WERI-Rb-1 (cell line): Measurements from ENCODE around the gene CLDN7.
A peak's percentile ranks its signal among the peaks of the same experiment; 100 is the strongest.

ENCODE experiments used
- DNase-seq: peaks from one replicate; pipeline ENCODE4 v3.0.0-alpha.2; 2020
- H3K27ac ChIP-seq: fragments of 250-450 bp; sonication (Bioruptor Pico); 2 replicates; pipeline ENCODE4 v1.5.1; 2020; ENCODE audit warnings: mild to moderate bottlenecking, moderate library complexity
- H3K27me3 ChIP-seq: fragments of 250-450 bp; sonication (Bioruptor Pico); 2 replicates; pipeline ENCODE4 v1.5.1; 2021; ENCODE audit warnings: mild to moderate bottlenecking, low read depth, moderate library complexity; ENCODE audit not compliant: insufficient read depth, severe bottlenecking
- H3K36me3 ChIP-seq: fragments of 250-450 bp; sonication (Bioruptor Pico); 2 replicates; pipeline ENCODE4 v1.5.1; 2020; ENCODE audit warnings: mild to moderate bottlenecking, moderate library complexity
- H3K4me3 ChIP-seq: 2 replicates; pipeline ENCODE4 v1.5.1; 2011; ENCODE audit warnings: low read depth, mild to moderate bottlenecking, control low read depth, low read length
- H3K9me3 ChIP-seq: fragments of 250-450 bp; sonication (Bioruptor Pico); 2 replicates; pipeline ENCODE4 v1.5.1; 2021; ENCODE audit warnings: mild to moderate bottlenecking, moderate library complexity; ENCODE audit not compliant: severe bottlenecking
- TF ChIP-seq, protein P1 (sequence below): IDR thresholded peaks from 2 replicates; pipeline ENCODE4 v1.5.1; 2011; ENCODE audit warnings: low read depth, mild to moderate bottlenecking, control low read depth, inconsistent platforms, low read length

The CLDN7 gene

DNA sequence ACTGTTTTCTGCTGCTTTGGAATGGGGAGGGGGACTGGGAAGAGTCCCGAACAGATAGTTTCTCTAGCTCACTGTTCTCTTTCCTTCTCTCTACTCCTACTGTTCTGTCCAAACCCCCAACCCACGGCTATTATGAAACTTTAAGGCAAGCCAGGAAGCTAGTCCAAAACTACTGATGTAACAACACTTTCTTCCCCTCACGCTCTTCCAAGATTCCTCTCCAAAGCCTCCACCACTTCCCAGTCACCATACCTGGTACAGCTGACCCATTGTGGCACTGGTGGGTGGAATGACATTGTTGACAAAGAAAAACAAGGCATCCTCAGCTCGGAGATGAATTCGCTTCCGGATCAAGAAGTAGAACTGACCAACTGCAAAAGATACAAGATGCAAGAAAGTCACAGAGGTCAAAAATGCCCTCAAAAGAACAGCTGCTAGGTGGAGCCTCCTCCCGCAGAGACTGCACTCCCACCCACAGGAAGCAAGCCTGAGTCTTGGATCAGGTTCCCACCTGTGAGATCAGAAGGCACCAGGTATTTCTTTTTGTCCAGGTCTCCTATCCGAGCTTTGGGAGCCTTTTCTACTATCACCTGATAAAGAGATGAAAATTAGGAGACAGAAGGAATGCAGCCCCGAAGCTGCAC lies 21.1 kb downstream of the CLDN7 start:
- H3K27me3 ChIP-seq = no peaks in the 10 kb centered on the region
- peak overlapping the region; percentile 90 for H3K4me3 ChIP-seq
- no peaks in the 10 kb centered on the region for H3K9me3 ChIP-seq
- H3K27ac ChIP-seq = peak overlapping the region; percentile 99
- DNase-seq = no peak
- H3K36me3 ChIP-seq = peaks cover 71% of the 10 kb centered on the region
- TF ChIP-seq, protein P1, sequence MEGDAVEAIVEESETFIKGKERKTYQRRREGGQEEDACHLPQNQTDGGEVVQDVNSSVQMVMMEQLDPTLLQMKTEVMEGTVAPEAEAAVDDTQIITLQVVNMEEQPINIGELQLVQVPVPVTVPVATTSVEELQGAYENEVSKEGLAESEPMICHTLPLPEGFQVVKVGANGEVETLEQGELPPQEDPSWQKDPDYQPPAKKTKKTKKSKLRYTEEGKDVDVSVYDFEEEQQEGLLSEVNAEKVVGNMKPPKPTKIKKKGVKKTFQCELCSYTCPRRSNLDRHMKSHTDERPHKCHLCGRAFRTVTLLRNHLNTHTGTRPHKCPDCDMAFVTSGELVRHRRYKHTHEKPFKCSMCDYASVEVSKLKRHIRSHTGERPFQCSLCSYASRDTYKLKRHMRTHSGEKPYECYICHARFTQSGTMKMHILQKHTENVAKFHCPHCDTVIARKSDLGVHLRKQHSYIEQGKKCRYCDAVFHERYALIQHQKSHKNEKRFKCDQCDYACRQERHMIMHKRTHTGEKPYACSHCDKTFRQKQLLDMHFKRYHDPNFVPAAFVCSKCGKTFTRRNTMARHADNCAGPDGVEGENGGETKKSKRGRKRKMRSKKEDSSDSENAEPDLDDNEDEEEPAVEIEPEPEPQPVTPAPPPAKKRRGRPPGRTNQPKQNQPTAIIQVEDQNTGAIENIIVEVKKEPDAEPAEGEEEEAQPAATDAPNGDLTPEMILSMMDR = no peak

GRCh38 chr17:7240375-7240774 lies 21.9 kb downstream of the CLDN7 start:
- Histone ChIP-seq H3K27me3 (no peaks in the 10 kb centered on the region), H3K4me3 (no peak overlapping the region), H3K27ac (peak overlapping the region; percentile 27), H3K9me3 (no peaks in the 10 kb centered on the region), H3K36me3 (peaks cover 71% of the 10 kb centered on the region)
- no peak for DNase-seq
- TF ChIP-seq, protein P1 = no peak

DNA sequence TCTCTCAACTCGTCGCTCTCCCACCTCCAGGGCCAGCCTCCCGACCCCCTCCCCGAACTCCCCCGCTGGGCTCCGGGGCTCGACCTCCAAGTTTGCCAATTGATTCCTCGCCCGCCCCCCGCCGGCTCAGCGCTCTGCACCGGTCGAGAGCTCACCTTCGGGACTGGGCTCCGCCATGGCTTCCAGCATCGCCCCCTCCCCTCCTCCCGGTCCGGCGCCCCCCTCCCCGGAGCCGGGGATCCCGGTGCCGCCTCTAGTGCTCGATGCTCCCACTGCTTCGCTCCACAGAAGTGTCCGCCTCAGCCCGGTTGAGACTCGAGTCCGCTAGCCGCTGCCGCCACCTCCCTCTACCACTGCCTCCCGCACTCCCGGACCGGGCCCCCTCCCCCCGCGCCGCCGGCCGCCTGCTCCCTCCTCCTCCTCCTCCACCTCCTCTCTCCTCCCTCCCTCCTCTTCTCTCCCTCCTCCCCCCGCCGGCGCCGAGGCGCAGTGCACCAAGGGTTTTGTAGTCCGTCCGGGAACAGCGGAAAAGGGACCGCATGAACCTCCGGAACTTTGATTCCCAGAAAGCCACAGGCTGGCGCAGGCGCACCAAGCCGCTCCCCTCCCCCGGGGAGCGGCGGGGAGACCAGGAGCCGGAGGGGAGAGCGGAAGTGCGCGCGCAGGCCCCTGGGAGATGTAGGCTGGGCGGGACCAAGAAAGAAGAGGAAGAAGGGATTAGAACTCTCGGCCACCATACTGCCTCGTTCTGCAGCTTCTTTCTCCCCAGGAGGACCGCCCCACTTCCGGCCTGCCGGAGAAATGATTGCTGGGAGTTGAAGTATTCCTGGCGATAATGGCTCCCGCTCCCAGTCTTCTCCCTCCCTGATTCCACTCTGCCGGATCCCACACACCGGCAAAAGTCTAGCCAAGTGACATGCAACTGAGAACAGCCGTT lies 22.9 kb downstream of the CLDN7 start, which contains the start of gene PHF23:
Gene PHF23 (minus strand): TSS at position 367 of the 937 bp plus-strand sequence. CDS start 178 bp downstream, at position 189.
- H3K36me3 ChIP-seq = peaks cover 70% of the 10 kb centered on the region
- peak within 1 kb of the TSS; percentile 92 for H3K27ac ChIP-seq
- H3K4me3 ChIP-seq = peak within 1 kb of the TSS; percentile 96
- H3K9me3 ChIP-seq = no peaks in the 10 kb centered on the region
- H3K27me3 ChIP-seq = no peaks in the 10 kb centered on the region
- TF ChIP-seq, protein P1 = no peak
- DNase-seq = peak; percentile 99

GRCh38 chr17:7238420-7239090 lies 23.7 kb downstream of the CLDN7 start:
- no peaks in the 10 kb centered on the region for H3K9me3 ChIP-seq
- DNase-seq = peak; percentile 55
- H3K27me3 ChIP-seq = no peaks in the 10 kb centered on the region
- H3K27ac ChIP-seq = peak overlapping the region; percentile 92
- TF ChIP-seq, protein P1 = no peak
- H3K36me3 ChIP-seq = peaks cover 62% of the 10 kb centered on the region
- H3K4me3 ChIP-seq = peak overlapping the region; percentile 96

DNA sequence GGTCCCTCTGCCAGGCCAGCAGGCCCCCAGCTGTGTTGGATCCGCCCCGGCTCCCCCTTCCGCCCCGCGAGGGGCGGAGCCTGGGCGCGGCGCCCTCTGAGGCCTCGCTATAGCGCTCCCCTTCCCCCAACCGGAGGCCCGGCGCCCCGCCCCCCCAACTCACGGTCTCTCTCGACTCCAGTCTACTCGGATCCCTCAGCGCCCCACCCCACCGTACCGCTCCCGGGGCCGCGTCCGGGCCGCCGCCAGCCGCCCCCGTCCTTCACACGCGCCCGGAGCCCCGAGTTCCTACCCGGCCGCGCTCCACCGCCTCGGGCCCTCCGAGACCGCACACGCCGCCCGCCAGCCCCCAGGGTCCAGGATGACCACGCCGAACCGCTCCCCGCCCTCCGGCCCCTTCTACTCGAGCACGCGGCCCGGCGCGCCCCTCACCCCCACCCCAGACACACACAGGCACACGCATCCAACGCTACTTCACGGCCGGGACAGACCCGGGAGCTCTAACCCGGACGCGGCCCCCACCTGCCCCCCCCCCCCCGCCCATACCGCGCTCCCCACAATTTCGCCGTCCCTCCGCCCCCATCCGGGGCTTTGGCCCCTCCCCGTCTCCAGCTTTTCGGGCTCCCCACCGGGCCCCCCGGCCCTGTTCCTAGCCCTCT lies 24.4 kb downstream of the CLDN7 start:
- H3K4me3 ChIP-seq = peak overlapping the region; percentile 96
- peak overlapping the region; percentile 95 for H3K27ac ChIP-seq
- H3K9me3 ChIP-seq = no peaks in the 10 kb centered on the region
- no peaks in the 10 kb centered on the region for H3K27me3 ChIP-seq
- peaks cover 57% of the 10 kb centered on the region for H3K36me3 ChIP-seq
- TF ChIP-seq, protein P1 = no peak
- peak; percentile 89 for DNase-seq
